Activated CD8-positive, alpha-beta T cell treated with anti-CD3 and anti-CD28 coated beads for 36 hours (primary cell): ENCODE results near the gene VTI1A. TPM values are rescaled to one million over a fixed set of nuclear protein-coding genes. Genes with fewer than 3 reads are reported as not detected.

ENCODE experiments used
- ATAC-seq: fragments of 200-7000 bp; cut with Tn5 transposase; one replicate; pipeline ENCODE4 v1.10.0; 2021; ENCODE audit warnings: mild to moderate bottlenecking, moderate library complexity
- CTCF ChIA-PET: fragments of 350-600 bp; sonication (Branson Sonifier 250); formaldehyde crosslinking; loops from one replicate; lab custom pipeline; 2021; ENCODE audit warnings: antibody characterized with exemption; lab: Charles Lee
- POLR2A ChIA-PET: fragments of 350-600 bp; sonication (Branson Sonifier 250); formaldehyde crosslinking; loops from one replicate; lab custom pipeline; 2021; ENCODE audit warnings: antibody characterized with exemption; lab: Charles Lee
- DNase-seq: peaks from one replicate; pipeline ENCODE4 v3.0.0-alpha.2; 2020
- H3K27ac Mint-ChIP-seq: one replicate; pipeline ENCODE4 v1.8.0; 2021; ENCODE audit warnings: mild to moderate bottlenecking, mixed read lengths
- H3K27me3 Mint-ChIP-seq: one replicate; pipeline ENCODE4 v1.8.0; 2021; ENCODE audit warnings: mixed read lengths
- H3K36me3 Mint-ChIP-seq: one replicate; pipeline ENCODE4 v1.8.0; 2021; ENCODE audit warnings: low read depth, mixed read lengths
- H3K4me1 Mint-ChIP-seq: one replicate; pipeline ENCODE4 v1.8.0; 2021; ENCODE audit warnings: low read depth, mixed read lengths
- H3K4me3 Mint-ChIP-seq: one replicate; pipeline ENCODE4 v1.8.0; 2021; ENCODE audit warnings: mild to moderate bottlenecking, moderate library complexity, mixed read lengths
- H3K9me3 Mint-ChIP-seq: one replicate; pipeline ENCODE4 v1.8.0; 2021; ENCODE audit warnings: mixed read lengths
- CTCF ChIP-seq: fragments of 200-600 bp; IDR thresholded peaks from one replicate; pipeline ENCODE4 v1.8.0; 2022; ENCODE audit warnings: antibody characterized with exemption, mild to moderate bottlenecking
- intact Hi-C: fragments of 100-400 bp; cut with micrococcal nuclease; formaldehyde crosslinking; loops from one replicate; pipeline ENCODE4 v1.10.0; 2022
- total RNA-seq, 2 experiments: library from RNA; stranded (reverse); gene quantifications; one replicate each; pipeline ENCODE4 v1.2.3, GENCODE V29; 2021

The VTI1A gene
- total RNA-seq, 2 experiments from 2014 or later: 29.4 to 30.0 TPM

- no peaks in the 10 kb centered on the region for H3K9me3 Mint-ChIP-seq
- intact Hi-C loops: no loop called here
- CTCF ChIA-PET: no interaction called here
- no peak overlapping the region for H3K27ac Mint-ChIP-seq
- no peak for TF ChIP-seq CTCF
- H3K4me3 Mint-ChIP-seq: no peak overlapping the region
- DNase-seq (no peak), ATAC-seq (no peak)
- POLR2A ChIA-PET: no interaction called here
- H3K27me3 Mint-ChIP-seq: no peaks in the 10 kb centered on the region
- H3K36me3 Mint-ChIP-seq: peaks cover 5% of the 10 kb centered on the region
- no peaks in the 10 kb centered on the region for H3K4me1 Mint-ChIP-seq
Measured at GRCh38 chr10:112698133-112698817, 251.3 kb downstream of the VTI1A start.

- TF ChIP-seq CTCF: no peak
- Mint-ChIP-seq H3K4me3 (no peak overlapping the region), H3K9me3 (no peaks in the 10 kb centered on the region), H3K36me3 (peaks cover 5% of the 10 kb centered on the region), H3K27ac (no peak overlapping the region), H3K4me1 (no peaks in the 10 kb centered on the region), H3K27me3 (no peaks in the 10 kb centered on the region)
- intact Hi-C loops: no loop called here
- ChIA-PET CTCF (no interaction called here), POLR2A (no interaction called here)
- ATAC-seq: no peak
- no peak for DNase-seq
Measured at GRCh38 chr10:112698818-112699164, 251.8 kb downstream of the VTI1A start.

GRCh38 chr10:112700215-112700671 is 253.2 kb downstream of the VTI1A start:
- TF ChIP-seq CTCF: no peak
- H3K4me1 Mint-ChIP-seq: no peaks in the 10 kb centered on the region
- H3K27me3 Mint-ChIP-seq: no peaks in the 10 kb centered on the region
- ChIA-PET CTCF (no interaction called here), POLR2A (no interaction called here)
- H3K27ac Mint-ChIP-seq: no peak overlapping the region
- H3K36me3 Mint-ChIP-seq: peaks cover 5% of the 10 kb centered on the region
- intact Hi-C loops: no loop called here
- H3K4me3 Mint-ChIP-seq: no peak overlapping the region
- DNase-seq (no peak), ATAC-seq (no peak)
- H3K9me3 Mint-ChIP-seq: no peaks in the 10 kb centered on the region

- Mint-ChIP-seq H3K9me3 (no peaks in the 10 kb centered on the region), H3K4me3 (no peak overlapping the region), H3K27ac (no peak overlapping the region), H3K4me1 (peaks cover 1% of the 10 kb centered on the region), H3K36me3 (peaks cover 5% of the 10 kb centered on the region), H3K27me3 (no peaks in the 10 kb centered on the region)
- ChIA-PET CTCF (no interaction called here), POLR2A (no interaction called here)
- DNase-seq (no peak), ATAC-seq (no peak)
- intact Hi-C loops: no loop called here
- TF ChIP-seq CTCF: no peak
Measured at GRCh38 chr10:112701211-112701877, 254.3 kb downstream of the VTI1A start.

- no peak overlapping the region for H3K4me3 Mint-ChIP-seq
- DNase-seq (no peak), ATAC-seq (no peak)
- no peak overlapping the region for H3K27ac Mint-ChIP-seq
- intact Hi-C loops: no loop called here
- no peaks in the 10 kb centered on the region for H3K27me3 Mint-ChIP-seq
- POLR2A ChIA-PET: no interaction called here
- TF ChIP-seq CTCF: no peak
- H3K9me3 Mint-ChIP-seq: no peaks in the 10 kb centered on the region
- peaks cover 5% of the 10 kb centered on the region for H3K4me1 Mint-ChIP-seq
- peaks cover 7% of the 10 kb centered on the region for H3K36me3 Mint-ChIP-seq
- CTCF ChIA-PET: no interaction called here
Measured at GRCh38 chr10:112701878-112702255, 254.9 kb downstream of the VTI1A start.
